Gastroesophageal sphincter (tissue), 4 donors: ENCODE results near the gene BICC1. TPM values are rescaled to one million over a fixed set of nuclear protein-coding genes. Genes with fewer than 3 reads are reported as not detected.
A peak's percentile ranks its signal among the peaks of the same experiment; 100 is the strongest.
"Not testable (repeated sequence)": the region's sequence is repeated elsewhere in the genome, so short reads cannot be mapped to it uniquely, and the experiment has no call there.

ENCODE experiments used
- ATAC-seq: fragments of 150-250 bp; one replicate; pipeline ENCODE4 v1.9.1; 2016; ENCODE audit warnings: mild to moderate bottlenecking, moderate library complexity
- H3K27ac ChIP-seq, 4 donors: fragments of 200-600 bp; sonication (generic) in 3 of 4; 1 replicate in 3 of 4; 2 replicates in 1 of 4; pipeline ENCODE4 v1.5.1; 2016 to 2019
- H3K27me3 ChIP-seq: fragments of 200-600 bp; sonication (generic); one replicate; pipeline ENCODE4 v1.5.1; 2019
- H3K36me3 ChIP-seq, 2 donors: fragments of 200-600 bp; sonication (generic); one replicate each; pipeline ENCODE4 v1.5.1; 2019; ENCODE audit warnings: control low read depth in 1 of 2
- H3K4me1 ChIP-seq, 3 donors: fragments of 200-600 bp; sonication (generic); 1 replicate in 2 of 3; 2 replicates in 1 of 3; pipeline ENCODE4 v1.5.1; 2016 to 2019; ENCODE audit warnings: control low read depth in 2 of 3
- H3K4me3 ChIP-seq, 2 donors: fragments of 200-600 bp; sonication (generic); one replicate each; pipeline ENCODE4 v1.5.1; 2019; ENCODE audit warnings: mild to moderate bottlenecking in 1 of 2, moderate library complexity in 1 of 2
- H3K9me3 ChIP-seq, 3 donors: fragments of 200-600 bp; sonication (generic); one replicate each; pipeline ENCODE4 v1.5.1; 2017 to 2019; ENCODE audit warnings: control low read depth in 2 of 3
- CTCF ChIP-seq, 4 experiments: fragments of 200-600 bp in 2 of 4; fragments of 450-650 bp in 2 of 4; sonication (generic) in 1 of 4; IDR thresholded peaks; one replicate each; pipeline ENCODE4 v1.5.1; 2017 to 2019; ENCODE audit warnings: antibody characterized with exemption in 4 of 4, mild to moderate bottlenecking in 2 of 4, moderate library complexity in 2 of 4
- EP300 ChIP-seq: sonication (generic); formaldehyde crosslinking; IDR thresholded peaks from one replicate; pipeline ENCODE4 v1.6.1; 2017; ENCODE audit warnings: antibody characterized with exemption, mild to moderate bottlenecking
- POLR2A ChIP-seq, 2 donors: fragments of 450-650 bp; IDR thresholded peaks; one replicate each; pipeline ENCODE4 v1.6.1; 2017; ENCODE audit warnings: antibody characterized with exemption in 2 of 2, mild to moderate bottlenecking in 2 of 2, moderate library complexity in 1 of 2
- POLR2AphosphoS5 ChIP-seq: sonication (generic); formaldehyde crosslinking; IDR thresholded peaks from one replicate; pipeline ENCODE4 v1.6.1; 2017; ENCODE audit warnings: antibody characterized with exemption
- WGBS, 2 donors: methylation state at CpG; one replicate each; pipeline ENCODE4 v1.1.5; 2018; ENCODE audit warnings: low coverage in 1 of 2; 5-methylcytosine and 5-hydroxymethylcytosine counted together
- total RNA-seq, 4 donors: library from RNA; depleted of rRNA; stranded (reverse); fragments of >200 nt; gene quantifications; one replicate each; pipeline ENCODE4 v1.1.0, GENCODE V29; 2016

BICC1 gene
- total RNA-seq, 4 donors from 2014 or later: 18.6 to 27.8 (median 22.5) TPM

GRCh38 chr10:58590924-58591323 is 78.3 kb downstream of the BICC1 start:
- ATAC-seq: no peak
- H3K4me1 ChIP-seq: peaks cover 0 to 20% (median 9%) of the 10 kb centered on the region in 3 donors
- no peaks in the 10 kb centered on the region for H3K9me3 ChIP-seq
- peak overlapping the region in 1 of 4 donors; percentile 6 for H3K27ac ChIP-seq
- 56 to 59% methylated on average over 2 to 3 of the region's 3 CpGs for WGBS, 2 donors
- no peaks in the 10 kb centered on the region for H3K36me3 ChIP-seq
- no peak overlapping the region for H3K4me3 ChIP-seq
- H3K27me3 ChIP-seq: no peaks in the 10 kb centered on the region
- TF ChIP-seq POLR2A (IDR thresholded peaks at IDR 0.05): no peak
- no peak for TF ChIP-seq POLR2AphosphoS5
- TF ChIP-seq EP300: no peak
- TF ChIP-seq CTCF (IDR thresholded peaks at IDR 0.05): no peak

- no peaks in the 10 kb centered on the region for H3K27me3 ChIP-seq
- ATAC-seq: no peak
- H3K27ac ChIP-seq: no peak overlapping the region
- H3K4me3 ChIP-seq: no peak overlapping the region
- WGBS, 2 donors: 40 to 61% methylated on average over 1 to 3 of the region's 3 CpGs
- H3K36me3 ChIP-seq: no peaks in the 10 kb centered on the region
- H3K9me3 ChIP-seq: peaks cover 0 to 9% (median 0%) of the 10 kb centered on the region in 3 donors
- TF ChIP-seq EP300 (no peak), POLR2A (IDR thresholded peaks at IDR 0.05) (no peak), POLR2AphosphoS5 (no peak), CTCF (IDR thresholded peaks at IDR 0.05) (no peak)
- H3K4me1 ChIP-seq: peaks cover 0 to 20% (median 9%) of the 10 kb centered on the region in 3 donors
Measured at GRCh38 chr10:58593008-58593407, 80.3 kb downstream of the BICC1 start.

GRCh38 chr10:58597211-58597610 is 84.5 kb downstream of the BICC1 start:
- H3K4me3 ChIP-seq, H3K27ac ChIP-seq, H3K27me3 ChIP-seq, H3K36me3 ChIP-seq, ATAC-seq: not testable (repeated sequence)
- H3K9me3 ChIP-seq: peaks cover 0 to 20% (median 0%) of the 10 kb centered on the region in 3 donors
- peaks cover 0 to 14% (median 0%) of the 10 kb centered on the region in 3 donors for H3K4me1 ChIP-seq

GRCh38 chr10:58599927-58600553 is 87.4 kb downstream of the BICC1 start:
- TF ChIP-seq POLR2AphosphoS5: no peak
- TF ChIP-seq EP300: no peak
- TF ChIP-seq CTCF (IDR thresholded peaks at IDR 0.05): no peak
- TF ChIP-seq POLR2A (IDR thresholded peaks at IDR 0.05): no peak

GRCh38 chr10:58608351-58608750 is 95.7 kb downstream of the BICC1 start:
- WGBS, 2 donors: 49 to 60% methylated on average over 2 to 4 of the region's 4 CpGs
- H3K27ac ChIP-seq: peak overlapping the region in 1 of 4 donors; percentile 12
- TF ChIP-seq POLR2AphosphoS5 (no peak), CTCF (IDR thresholded peaks at IDR 0.05) (no peak), POLR2A (IDR thresholded peaks at IDR 0.05) (no peak), EP300 (no peak)
- peaks cover 0 to 28% (median 3%) of the 10 kb centered on the region in 3 donors for H3K4me1 ChIP-seq
- no peaks in the 10 kb centered on the region for H3K27me3 ChIP-seq
- ATAC-seq: no peak
- no peaks in the 10 kb centered on the region for H3K36me3 ChIP-seq
- no peak overlapping the region for H3K4me3 ChIP-seq
- H3K9me3 ChIP-seq: no peaks in the 10 kb centered on the region

More at GRCh38 chr10:58599927-58600553, 87.4 kb downstream of the BICC1 start:
- Histone ChIP-seq H3K36me3 (no peaks in the 10 kb centered on the region), H3K27ac (peak overlapping the region; percentile 12 to 64 (median 62)), H3K4me1 (peaks cover 0 to 20% (median 0%) of the 10 kb centered on the region in 3 donors), H3K27me3 (no peaks in the 10 kb centered on the region), H3K4me3 (no peak overlapping the region), H3K9me3 (peaks cover 0 to 20% (median 0%) of the 10 kb centered on the region in 3 donors)
- ATAC-seq: peak; percentile 77
- WGBS, 2 donors: 27 to 54% methylated on average over 6 to 7 of the region's 7 CpGs
